Measurements from ENCODE around the gene OSBPL10.

DNA sequence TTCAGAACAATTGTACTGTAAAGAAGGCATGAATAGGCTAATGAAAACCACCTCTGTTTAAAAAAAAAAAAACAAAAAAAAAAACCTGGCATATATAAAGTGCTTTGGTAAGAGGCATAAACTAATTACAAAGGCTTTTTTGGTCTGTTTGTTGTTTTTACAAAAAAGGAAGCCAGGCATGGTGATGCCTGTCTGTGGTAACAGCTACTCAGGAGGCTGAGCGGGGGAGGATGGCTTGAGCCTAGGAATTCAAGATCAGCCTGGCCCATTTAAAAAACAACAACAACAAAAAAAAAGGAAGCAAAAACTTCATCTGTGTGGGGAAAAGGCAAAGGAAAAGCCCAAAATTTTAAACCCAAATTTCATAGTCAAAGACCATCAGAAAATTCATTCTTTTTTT is 47.0 kb downstream of the OSBPL10 start:
- TF ChIP-seq, protein P1, sequence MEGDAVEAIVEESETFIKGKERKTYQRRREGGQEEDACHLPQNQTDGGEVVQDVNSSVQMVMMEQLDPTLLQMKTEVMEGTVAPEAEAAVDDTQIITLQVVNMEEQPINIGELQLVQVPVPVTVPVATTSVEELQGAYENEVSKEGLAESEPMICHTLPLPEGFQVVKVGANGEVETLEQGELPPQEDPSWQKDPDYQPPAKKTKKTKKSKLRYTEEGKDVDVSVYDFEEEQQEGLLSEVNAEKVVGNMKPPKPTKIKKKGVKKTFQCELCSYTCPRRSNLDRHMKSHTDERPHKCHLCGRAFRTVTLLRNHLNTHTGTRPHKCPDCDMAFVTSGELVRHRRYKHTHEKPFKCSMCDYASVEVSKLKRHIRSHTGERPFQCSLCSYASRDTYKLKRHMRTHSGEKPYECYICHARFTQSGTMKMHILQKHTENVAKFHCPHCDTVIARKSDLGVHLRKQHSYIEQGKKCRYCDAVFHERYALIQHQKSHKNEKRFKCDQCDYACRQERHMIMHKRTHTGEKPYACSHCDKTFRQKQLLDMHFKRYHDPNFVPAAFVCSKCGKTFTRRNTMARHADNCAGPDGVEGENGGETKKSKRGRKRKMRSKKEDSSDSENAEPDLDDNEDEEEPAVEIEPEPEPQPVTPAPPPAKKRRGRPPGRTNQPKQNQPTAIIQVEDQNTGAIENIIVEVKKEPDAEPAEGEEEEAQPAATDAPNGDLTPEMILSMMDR (IDR thresholded peaks at IDR 0.05) = no peak
- TF ChIP-seq POLR2A (IDR thresholded peaks at IDR 0.05) = no peak
